ENCODE data around the gene CANT1. TPM values are rescaled to one million over a fixed set of nuclear protein-coding genes. Genes with fewer than 3 reads are reported as not detected.

The CANT1 gene
- total RNA-seq, 1 donor from 2014 or later, result 39.3 TPM

DNA sequence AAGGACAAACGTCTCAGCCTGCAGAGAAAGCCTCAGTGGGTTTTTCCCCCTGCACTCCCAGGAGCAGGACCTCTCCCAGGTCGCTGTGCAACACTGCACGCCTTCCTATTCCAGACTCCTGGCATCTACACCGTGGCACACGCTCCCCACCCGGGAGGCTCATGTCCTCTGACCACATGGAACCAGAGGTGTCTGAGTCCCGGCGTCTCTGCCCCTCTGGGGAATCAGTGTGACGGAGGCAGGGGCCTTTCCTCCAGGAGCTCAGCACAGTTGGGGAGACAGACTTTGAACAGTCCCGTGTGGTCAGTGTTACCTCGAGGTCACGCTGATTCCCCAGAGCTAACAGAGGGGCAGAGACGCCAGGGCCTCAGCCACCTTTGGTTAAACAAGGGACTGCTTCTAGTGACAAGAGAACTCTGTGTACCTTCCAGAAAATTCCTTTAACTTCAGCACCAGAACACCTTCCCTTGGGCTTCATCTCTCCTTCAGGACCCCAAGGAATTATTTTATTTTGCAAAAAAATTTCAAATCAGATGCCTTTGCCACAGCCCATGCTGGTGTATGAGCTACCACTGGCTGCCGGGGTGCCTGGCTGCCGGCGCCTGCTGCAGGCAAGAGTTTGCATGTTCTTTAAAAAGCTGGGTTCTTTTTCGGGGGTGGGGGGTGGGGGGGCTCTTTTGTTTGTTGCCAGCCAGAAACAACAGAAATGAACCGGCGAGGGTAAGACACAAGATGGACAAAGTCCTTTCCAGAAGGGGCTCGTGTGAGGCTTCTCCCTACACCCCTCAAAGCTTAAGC, 6.6 kb downstream of the CANT1 start:
- ChIA-PET POLR2A (no interaction called here), CTCF (no interaction called here)
- TF ChIP-seq, protein P1, sequence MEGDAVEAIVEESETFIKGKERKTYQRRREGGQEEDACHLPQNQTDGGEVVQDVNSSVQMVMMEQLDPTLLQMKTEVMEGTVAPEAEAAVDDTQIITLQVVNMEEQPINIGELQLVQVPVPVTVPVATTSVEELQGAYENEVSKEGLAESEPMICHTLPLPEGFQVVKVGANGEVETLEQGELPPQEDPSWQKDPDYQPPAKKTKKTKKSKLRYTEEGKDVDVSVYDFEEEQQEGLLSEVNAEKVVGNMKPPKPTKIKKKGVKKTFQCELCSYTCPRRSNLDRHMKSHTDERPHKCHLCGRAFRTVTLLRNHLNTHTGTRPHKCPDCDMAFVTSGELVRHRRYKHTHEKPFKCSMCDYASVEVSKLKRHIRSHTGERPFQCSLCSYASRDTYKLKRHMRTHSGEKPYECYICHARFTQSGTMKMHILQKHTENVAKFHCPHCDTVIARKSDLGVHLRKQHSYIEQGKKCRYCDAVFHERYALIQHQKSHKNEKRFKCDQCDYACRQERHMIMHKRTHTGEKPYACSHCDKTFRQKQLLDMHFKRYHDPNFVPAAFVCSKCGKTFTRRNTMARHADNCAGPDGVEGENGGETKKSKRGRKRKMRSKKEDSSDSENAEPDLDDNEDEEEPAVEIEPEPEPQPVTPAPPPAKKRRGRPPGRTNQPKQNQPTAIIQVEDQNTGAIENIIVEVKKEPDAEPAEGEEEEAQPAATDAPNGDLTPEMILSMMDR (IDR thresholded peaks at IDR 0.05), result no peak
- DNase-seq (no peak), ATAC-seq (ENCODE audit: low read depth) (no peak)
- Mint-ChIP-seq H3K27me3 (no peaks in the 10 kb centered on the region), H3K4me3 (no peak overlapping the region), H3K4me1 (peaks cover 24% of the 10 kb centered on the region), H3K36me3 (ENCODE audit: low read depth) (peaks cover 39% of the 10 kb centered on the region), H3K9me3 (no peaks in the 10 kb centered on the region), H3K27ac (no peak overlapping the region)
- intact Hi-C loops (cut with micrococcal nuclease), result no loop called here

DNA sequence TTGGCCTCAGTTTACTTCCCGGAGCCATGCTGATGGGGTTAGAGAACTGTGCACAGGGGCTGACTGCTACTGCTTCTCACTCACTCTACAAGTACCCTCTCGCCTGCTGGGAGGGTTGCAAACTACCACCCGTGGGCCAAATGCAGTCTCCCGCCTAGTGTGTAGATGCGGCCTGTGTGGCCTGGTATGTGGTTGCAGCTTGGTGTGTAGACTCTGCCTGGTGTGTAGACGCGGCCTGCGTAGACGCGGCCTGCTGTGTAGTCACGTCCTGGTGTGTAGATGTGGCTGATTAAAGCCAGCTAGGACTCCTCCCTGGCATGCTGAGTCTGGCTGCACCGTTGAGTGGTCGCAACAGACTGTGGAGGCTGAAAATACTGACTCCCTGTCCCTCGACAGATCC, 7.3 kb downstream of the CANT1 start:
- H3K4me3 Mint-ChIP-seq, result no peak overlapping the region
- TF ChIP-seq, protein P1 (IDR thresholded peaks at IDR 0.05), result no peak
- ATAC-seq (ENCODE audit: low read depth), result no peak
- H3K36me3 Mint-ChIP-seq (ENCODE audit: low read depth), result peaks cover 46% of the 10 kb centered on the region
- ChIA-PET CTCF (no interaction called here), POLR2A (no interaction called here)
- no peak overlapping the region for H3K27ac Mint-ChIP-seq
- H3K4me1 Mint-ChIP-seq, result peaks cover 19% of the 10 kb centered on the region
- intact Hi-C loops (cut with micrococcal nuclease), result no loop called here
- H3K9me3 Mint-ChIP-seq, result no peaks in the 10 kb centered on the region
- DNase-seq, result no peak
- H3K27me3 Mint-ChIP-seq, result no peaks in the 10 kb centered on the region

DNA sequence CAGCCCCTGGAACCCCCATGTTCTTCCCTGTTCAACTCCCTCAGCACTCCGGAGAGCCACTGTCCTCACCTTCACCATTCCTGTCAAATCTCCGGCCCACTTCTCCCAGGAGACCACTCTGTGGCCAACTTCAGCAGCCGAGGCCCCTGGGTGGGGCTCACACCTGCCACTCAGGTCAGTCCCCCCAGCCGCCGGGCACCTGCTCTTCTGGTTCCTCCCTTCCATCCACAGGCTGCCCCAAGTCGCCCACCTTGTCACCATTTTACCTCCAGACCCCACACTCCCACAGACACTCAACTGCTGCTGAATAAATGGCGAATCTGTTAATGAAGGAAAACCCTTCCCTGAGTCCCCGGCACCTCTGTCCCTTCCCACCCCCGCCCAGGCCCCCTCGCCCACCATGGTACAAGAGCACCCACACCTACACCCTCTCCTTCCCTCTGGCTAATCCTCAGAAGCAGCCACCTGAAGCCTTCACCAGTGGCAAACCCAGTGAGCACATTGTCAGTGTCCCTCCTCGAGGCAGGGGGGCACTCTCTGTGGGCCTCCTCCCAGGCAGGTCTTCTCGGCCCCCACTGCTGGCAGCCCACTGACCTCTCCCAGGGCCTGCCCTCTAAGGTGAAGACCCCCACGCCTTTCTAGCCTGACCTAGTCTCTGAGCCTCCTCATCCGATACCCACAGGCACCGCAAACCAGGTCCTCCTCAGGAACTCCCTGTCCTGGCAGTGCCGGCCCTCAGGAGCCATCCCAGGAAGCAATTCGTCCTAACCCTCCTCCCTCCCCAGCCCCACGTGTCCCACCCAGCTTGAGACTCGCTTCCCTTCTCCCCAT, 8.2 kb downstream of the CANT1 start:
- DNase-seq (no peak), ATAC-seq (ENCODE audit: low read depth) (no peak)
- CTCF ChIA-PET, result no interaction called here
- H3K9me3 Mint-ChIP-seq, result no peaks in the 10 kb centered on the region
- H3K36me3 Mint-ChIP-seq (ENCODE audit: low read depth), result peaks cover 50% of the 10 kb centered on the region
- POLR2A ChIA-PET, result no interaction called here
- no peak overlapping the region for H3K4me3 Mint-ChIP-seq
- TF ChIP-seq, protein P1 (IDR thresholded peaks at IDR 0.05), result no peak
- no peak overlapping the region for H3K27ac Mint-ChIP-seq
- H3K4me1 Mint-ChIP-seq, result peaks cover 11% of the 10 kb centered on the region
- H3K27me3 Mint-ChIP-seq, result no peaks in the 10 kb centered on the region
- intact Hi-C loops (cut with micrococcal nuclease), result no loop called here

DNA sequence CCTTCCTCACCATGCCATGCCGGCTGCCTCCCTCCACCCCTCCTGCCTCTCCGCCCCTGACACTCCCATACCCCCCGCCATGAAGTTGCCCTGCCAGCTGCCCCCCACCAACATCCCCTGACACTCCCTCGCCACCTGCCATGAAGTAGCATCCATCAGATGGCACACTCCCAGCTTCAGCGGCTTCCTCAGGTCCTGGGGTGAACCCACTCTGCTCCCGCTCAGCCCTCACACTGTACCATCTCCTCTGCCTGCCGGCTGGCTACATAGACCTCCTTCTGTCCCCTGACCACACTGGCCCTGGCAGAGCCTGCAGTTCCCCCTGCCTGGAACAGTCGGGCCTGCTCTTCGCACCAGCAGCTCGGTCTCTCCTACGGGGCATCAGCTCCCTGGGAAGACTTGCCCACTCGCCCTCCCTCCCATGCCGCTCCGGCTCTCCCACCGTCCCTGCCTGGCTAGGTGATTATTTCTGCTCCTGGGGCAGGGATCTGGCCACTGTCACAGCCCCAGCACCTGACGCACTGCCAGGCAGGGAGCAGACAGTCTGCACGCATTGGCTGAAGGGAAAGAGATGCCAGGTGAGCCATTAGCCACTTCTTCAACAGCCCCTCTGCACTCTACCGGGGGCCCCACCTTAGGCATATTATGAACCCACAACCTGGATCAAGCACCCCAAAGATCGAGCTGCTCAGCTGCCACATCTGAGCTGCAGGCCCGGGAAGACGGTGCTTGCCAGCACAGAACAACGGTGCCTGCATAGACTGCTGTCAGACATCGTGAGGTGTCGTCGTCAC, 9.0 kb downstream of the CANT1 start:
- peaks cover 57% of the 10 kb centered on the region for H3K36me3 Mint-ChIP-seq (ENCODE audit: low read depth)
- no peaks in the 10 kb centered on the region for H3K27me3 Mint-ChIP-seq
- ChIA-PET CTCF (no interaction called here), POLR2A (no interaction called here)
- no peak overlapping the region for H3K27ac Mint-ChIP-seq
- peaks cover 3% of the 10 kb centered on the region for H3K4me1 Mint-ChIP-seq
- intact Hi-C loops (cut with micrococcal nuclease), result no loop called here
- ATAC-seq (ENCODE audit: low read depth), result no peak
- H3K9me3 Mint-ChIP-seq, result no peaks in the 10 kb centered on the region
- TF ChIP-seq, protein P1 (IDR thresholded peaks at IDR 0.05), result no peak
- no peak for DNase-seq
- no peak overlapping the region for H3K4me3 Mint-ChIP-seq
